Neural cell (in vitro differentiated cells): ENCODE data around the gene EFCAB13. TPM values are rescaled to one million over a fixed set of nuclear protein-coding genes. Genes with fewer than 3 reads are reported as not detected.

Experiments used
- H2AFZ ChIP-seq: fragments of 200-600, 300-800 bp; sonication (generic), shearing (Covaris generic); 2 replicates; pipeline ENCODE4 v1.6.0; 2014; ENCODE audit warnings: low read depth, mild to moderate bottlenecking, antibody characterized with exemption, low read length, moderate library complexity
- H3F3A ChIP-seq: fragments of 200-600 bp; shearing (Covaris generic); 2 replicates; pipeline ENCODE4 v1.6.1; 2016; ENCODE audit warnings: mild to moderate bottlenecking, moderate library complexity, mixed read lengths, antibody characterized with exemption, low read length; ENCODE audit not compliant: insufficient read depth, poor library complexity, severe bottlenecking
- H3K27ac ChIP-seq: fragments of 200-600, 300-800 bp; sonication (generic), shearing (Covaris generic); 2 replicates; pipeline ENCODE4 v1.5.1; 2014; ENCODE audit warnings: mild to moderate bottlenecking, low read length, moderate library complexity
- H3K27me3 ChIP-seq: fragments of 300-800, 200-600 bp; sonication (generic), shearing (Covaris generic); 2 replicates; pipeline ENCODE4 v1.6.0; 2014; ENCODE audit warnings: mild to moderate bottlenecking, low read depth, low read length, moderate library complexity; ENCODE audit not compliant: insufficient read depth
- H3K36me3 ChIP-seq: fragments of 300-800, 200-600 bp; sonication (generic), shearing (Covaris generic); 2 replicates; pipeline ENCODE4 v1.5.1; 2014; ENCODE audit warnings: mild to moderate bottlenecking, antibody characterized with exemption, low read length, moderate library complexity; ENCODE audit not compliant: insufficient read depth
- H3K4me2 ChIP-seq: fragments of 300-800, 200-600 bp; sonication (generic), shearing (Covaris generic); 2 replicates; pipeline ENCODE4 v1.6.0; 2014; ENCODE audit warnings: mild to moderate bottlenecking, low read length
- H3K4me3 ChIP-seq: fragments of 300-800, 200-600 bp; sonication (generic), shearing (Covaris generic); 2 replicates; pipeline ENCODE4 v1.5.1; 2014; ENCODE audit warnings: mild to moderate bottlenecking, low read length, moderate library complexity
- H3K79me2 ChIP-seq: fragments of 200-600 bp; shearing (Covaris generic); replicated peaks from 2 replicates; pipeline ENCODE4 v1.6.0; 2014; ENCODE audit warnings: mild to moderate bottlenecking, low read length, moderate library complexity; ENCODE audit not compliant: insufficient read depth
- H3K9ac ChIP-seq: fragments of 300-800, 200-600 bp; sonication (generic), shearing (Covaris generic); 2 replicates; pipeline ENCODE4 v1.6.1; 2016; ENCODE audit warnings: mild to moderate bottlenecking, low read length, mixed read lengths
- H3K9me2 ChIP-seq: fragments of 200-600 bp; shearing (Covaris generic); 2 replicates; pipeline ENCODE4 v1.6.1; 2016; ENCODE audit warnings: mild to moderate bottlenecking, low read length, mixed read lengths; ENCODE audit not compliant: insufficient read depth
- H3K9me3 ChIP-seq: fragments of 200-600, 300-800 bp; sonication (generic), shearing (Covaris generic); 2 replicates; pipeline ENCODE4 v1.6.1; 2016; ENCODE audit warnings: mild to moderate bottlenecking, mixed run types, low read length, moderate library complexity, mixed read lengths
- H4K20me1 ChIP-seq: fragments of 200-600 bp; shearing (Covaris generic); 2 replicates; pipeline ENCODE4 v1.6.1; 2016; ENCODE audit warnings: mild to moderate bottlenecking, mixed run types; ENCODE audit not compliant: insufficient read depth
- CTCF ChIP-seq: fragments of 450-650 bp; IDR thresholded peaks from 2 replicates; pipeline ENCODE4 v1.5.1; 2014; ENCODE audit warnings: antibody characterized with exemption, mild to moderate bottlenecking, moderate library complexity; ENCODE audit not compliant: poor library complexity, severe bottlenecking
- EP300 ChIP-seq: fragments of 450-650 bp; conservative IDR thresholded peaks from 2 replicates; pipeline ENCODE4 v1.6.1; 2014; ENCODE audit warnings: antibody characterized with exemption, mild to moderate bottlenecking, moderate library complexity; ENCODE audit not compliant: poor library complexity, severe bottlenecking
- EZH2 ChIP-seq: fragments of 200-600, 300-800 bp; shearing (Covaris generic), sonication (generic); IDR thresholded peaks from 2 replicates; pipeline ENCODE4 v1.6.1; 2014; ENCODE audit warnings: antibody characterized with exemption, low read length, borderline replicate concordance, mild to moderate bottlenecking; ENCODE audit not compliant: insufficient read depth, poor library complexity, severe bottlenecking
- MXI1 ChIP-seq: fragments of 450-650 bp; conservative IDR thresholded peaks from 2 replicates; pipeline ENCODE4 v1.6.1; 2014; ENCODE audit warnings: antibody characterized with exemption, mild to moderate bottlenecking; ENCODE audit not compliant: poor library complexity, severe bottlenecking
- POLR2AphosphoS5 ChIP-seq: IDR thresholded peaks from 2 replicates; pipeline ENCODE4 v1.6.1; 2012
- RAD21 ChIP-seq: fragments of 450-650 bp; conservative IDR thresholded peaks from 2 replicates; pipeline ENCODE4 v1.6.1; 2014; ENCODE audit warnings: antibody characterized with exemption, mild to moderate bottlenecking, moderate library complexity
- REST ChIP-seq: IDR thresholded peaks from 2 replicates; pipeline ENCODE4 v1.6.1; 2012; ENCODE audit warnings: borderline replicate concordance
- SMC3 ChIP-seq: fragments of 450-650 bp; conservative IDR thresholded peaks from 2 replicates; pipeline ENCODE4 v1.6.1; 2014; ENCODE audit warnings: antibody characterized with exemption, mild to moderate bottlenecking, moderate library complexity; ENCODE audit not compliant: poor library complexity
- TAF1 ChIP-seq: IDR thresholded peaks from 2 replicates; pipeline ENCODE4 v1.6.1; 2012; ENCODE audit warnings: low read depth
- polyA plus RNA-seq: library from polyadenylated mRNA; depleted of rRNA; stranded (reverse); fragments of >200 nt; gene quantifications from 2 replicates; pipeline ENCODE4 v1.2.3, GENCODE V29; 2014

The EFCAB13 gene
- polyA plus RNA-seq, 1 donor from 2014 or later, result 2.2 TPM

- H3K4me3 ChIP-seq, result no peak overlapping the region
- no peaks in the 10 kb centered on the region for H3K9me3 ChIP-seq
- no peak overlapping the region for H3K4me2 ChIP-seq
- no peaks in the 10 kb centered on the region for H3K9me2 ChIP-seq
- H4K20me1 ChIP-seq, result no peaks in the 10 kb centered on the region
- no peaks in the 10 kb centered on the region for H3K36me3 ChIP-seq
- H3K27ac ChIP-seq, result no peak overlapping the region
- no peaks in the 10 kb centered on the region for H3K27me3 ChIP-seq
- no peak overlapping the region for H3K9ac ChIP-seq
- no peaks in the 10 kb centered on the region for H3K79me2 ChIP-seq
- H2AFZ ChIP-seq, result no peak overlapping the region
- H3F3A ChIP-seq, result no peaks in the 10 kb centered on the region
- TF ChIP-seq REST (no peak), MXI1 (no peak), EZH2 (no peak)
Measured at GRCh38 chr17:47317119-47317518, 6.6 kb upstream of the EFCAB13 start.

GRCh38 chr17:47318197-47318918, 5.4 kb upstream of the EFCAB13 start:
- Histone ChIP-seq H2AFZ (no peak overlapping the region), H3K9me2 (no peaks in the 10 kb centered on the region), H3K4me2 (no peak overlapping the region), H3K9me3 (peaks cover under 1% of the 10 kb centered on the region), H3K36me3 (no peaks in the 10 kb centered on the region), H3K27ac (no peak overlapping the region), H3K27me3 (peaks cover 4% of the 10 kb centered on the region), H3K9ac (no peak overlapping the region), H3F3A (no peaks in the 10 kb centered on the region), H3K4me3 (no peak overlapping the region), H3K79me2 (no peaks in the 10 kb centered on the region), H4K20me1 (no peaks in the 10 kb centered on the region)
- TF ChIP-seq REST (no peak), POLR2AphosphoS5 (no peak), TAF1 (no peak), EP300 (no peak), MXI1 (no peak), EZH2 (no peak), RAD21 (no peak), SMC3 (no peak), CTCF (no peak)
